Epithelial cell of proximal tubule (primary cell): ENCODE data around the gene SFRP5. TPM values are rescaled to one million over a fixed set of nuclear protein-coding genes. Genes with fewer than 3 reads are reported as not detected.

Experiments
- DNase-seq: peaks from one replicate; pipeline ENCODE4 v3.0.0-alpha.2; 2011; ENCODE audit warnings: low read depth
- H3K4me3 ChIP-seq: 2 replicates; pipeline ENCODE4 v1.5.1; 2011; ENCODE audit warnings: low read depth, mild to moderate bottlenecking, low read length
- total RNA-seq: library from RNA; depleted of rRNA; stranded (reverse); fragments of >200 nt; gene quantifications from 2 replicates; pipeline ENCODE4 v1.2.3, GENCODE V29; 2015
- TF ChIP-seq, protein P1 (sequence below): conservative IDR thresholded peaks from 2 replicates; pipeline ENCODE4 v1.5.1; 2012; ENCODE audit warnings: low read depth, mild to moderate bottlenecking, low read length

Gene SFRP5
- total RNA-seq, 1 donor from 2014 or later: not detected

GRCh38 chr10:97779975-97780374, 8.2 kb upstream of the SFRP5 start:
- TF ChIP-seq, protein P1, sequence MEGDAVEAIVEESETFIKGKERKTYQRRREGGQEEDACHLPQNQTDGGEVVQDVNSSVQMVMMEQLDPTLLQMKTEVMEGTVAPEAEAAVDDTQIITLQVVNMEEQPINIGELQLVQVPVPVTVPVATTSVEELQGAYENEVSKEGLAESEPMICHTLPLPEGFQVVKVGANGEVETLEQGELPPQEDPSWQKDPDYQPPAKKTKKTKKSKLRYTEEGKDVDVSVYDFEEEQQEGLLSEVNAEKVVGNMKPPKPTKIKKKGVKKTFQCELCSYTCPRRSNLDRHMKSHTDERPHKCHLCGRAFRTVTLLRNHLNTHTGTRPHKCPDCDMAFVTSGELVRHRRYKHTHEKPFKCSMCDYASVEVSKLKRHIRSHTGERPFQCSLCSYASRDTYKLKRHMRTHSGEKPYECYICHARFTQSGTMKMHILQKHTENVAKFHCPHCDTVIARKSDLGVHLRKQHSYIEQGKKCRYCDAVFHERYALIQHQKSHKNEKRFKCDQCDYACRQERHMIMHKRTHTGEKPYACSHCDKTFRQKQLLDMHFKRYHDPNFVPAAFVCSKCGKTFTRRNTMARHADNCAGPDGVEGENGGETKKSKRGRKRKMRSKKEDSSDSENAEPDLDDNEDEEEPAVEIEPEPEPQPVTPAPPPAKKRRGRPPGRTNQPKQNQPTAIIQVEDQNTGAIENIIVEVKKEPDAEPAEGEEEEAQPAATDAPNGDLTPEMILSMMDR: no peak
- no peak for DNase-seq
- no peak overlapping the region for H3K4me3 ChIP-seq

GRCh38 chr10:97779492-97779891, 7.7 kb upstream of the SFRP5 start:
- DNase-seq: no peak
- TF ChIP-seq, protein P1: no peak
- H3K4me3 ChIP-seq: no peak overlapping the region

GRCh38 chr10:97778452-97779302, 6.9 kb upstream of the SFRP5 start:
- DNase-seq: no peak
- TF ChIP-seq, protein P1: no peak
- H3K4me3 ChIP-seq: no peak overlapping the region

- H3K4me3 ChIP-seq: no peak overlapping the region
- TF ChIP-seq, protein P1: no peak
These were observed 5.3 kb upstream of the SFRP5 start for GRCh38 chr10:97777143-97777542.

DNA sequence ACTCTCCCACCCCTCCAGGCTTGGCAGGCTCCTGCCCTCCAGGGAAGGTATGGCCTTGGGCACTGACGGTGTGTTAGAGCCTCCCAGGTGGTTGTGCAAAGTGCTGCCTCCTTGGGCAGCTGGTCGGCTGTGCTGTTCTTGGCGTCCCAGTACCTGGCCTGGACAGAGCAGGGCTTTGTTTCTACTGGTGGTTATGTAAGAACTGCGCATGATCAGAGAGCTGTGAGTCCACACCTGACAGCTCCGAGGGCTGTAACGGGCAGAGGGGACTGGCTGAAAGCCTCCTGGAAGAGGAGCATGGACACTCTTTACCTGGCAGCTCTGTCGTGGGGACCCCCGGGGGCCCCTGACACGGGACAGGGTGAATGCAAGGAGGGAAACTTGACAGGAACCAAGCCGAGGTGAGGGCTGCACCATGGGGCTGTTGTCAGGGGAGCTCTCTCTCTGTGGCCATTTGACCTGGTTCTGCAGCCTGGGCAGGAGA, 3.1 kb upstream of the SFRP5 start:
- no peak overlapping the region for H3K4me3 ChIP-seq
- TF ChIP-seq, protein P1: no peak
- no peak for DNase-seq

More at GRCh38 chr10:97777143-97777542, 5.3 kb upstream of the SFRP5 start:
- DNase-seq: no peak

- DNase-seq: no peak
- TF ChIP-seq, protein P1: no peak
- H3K4me3 ChIP-seq: no peak overlapping the region
These were observed 1.3 kb upstream of the SFRP5 start for GRCh38 chr10:97773096-97773495.
